Fibroblast of villous mesenchyme (primary cell): ENCODE measurements around the gene KASH5. TPM values are rescaled to one million over a fixed set of nuclear protein-coding genes. Genes with fewer than 3 reads are reported as not detected.

ENCODE experiments used
- DNase-seq: peaks from one replicate; pipeline ENCODE4 v3.0.0-alpha.2; 2010; ENCODE audit warnings: low read depth
- H3K4me3 ChIP-seq: 2 replicates; pipeline ENCODE4 v1.5.1; 2011; ENCODE audit warnings: low read depth, mild to moderate bottlenecking, low read length
- total RNA-seq: library from RNA; depleted of rRNA; stranded (reverse); fragments of >200 nt; gene quantifications from 2 replicates; pipeline ENCODE4 v1.2.3, GENCODE V29; 2012
- TF ChIP-seq, protein P1 (sequence below): IDR thresholded peaks from 2 replicates; pipeline ENCODE4 v1.5.1; 2012; ENCODE audit warnings: low read depth, mild to moderate bottlenecking, low read length; ENCODE audit not compliant: insufficient read depth

Gene KASH5
- total RNA-seq, 1 donor, result not detected

DNA sequence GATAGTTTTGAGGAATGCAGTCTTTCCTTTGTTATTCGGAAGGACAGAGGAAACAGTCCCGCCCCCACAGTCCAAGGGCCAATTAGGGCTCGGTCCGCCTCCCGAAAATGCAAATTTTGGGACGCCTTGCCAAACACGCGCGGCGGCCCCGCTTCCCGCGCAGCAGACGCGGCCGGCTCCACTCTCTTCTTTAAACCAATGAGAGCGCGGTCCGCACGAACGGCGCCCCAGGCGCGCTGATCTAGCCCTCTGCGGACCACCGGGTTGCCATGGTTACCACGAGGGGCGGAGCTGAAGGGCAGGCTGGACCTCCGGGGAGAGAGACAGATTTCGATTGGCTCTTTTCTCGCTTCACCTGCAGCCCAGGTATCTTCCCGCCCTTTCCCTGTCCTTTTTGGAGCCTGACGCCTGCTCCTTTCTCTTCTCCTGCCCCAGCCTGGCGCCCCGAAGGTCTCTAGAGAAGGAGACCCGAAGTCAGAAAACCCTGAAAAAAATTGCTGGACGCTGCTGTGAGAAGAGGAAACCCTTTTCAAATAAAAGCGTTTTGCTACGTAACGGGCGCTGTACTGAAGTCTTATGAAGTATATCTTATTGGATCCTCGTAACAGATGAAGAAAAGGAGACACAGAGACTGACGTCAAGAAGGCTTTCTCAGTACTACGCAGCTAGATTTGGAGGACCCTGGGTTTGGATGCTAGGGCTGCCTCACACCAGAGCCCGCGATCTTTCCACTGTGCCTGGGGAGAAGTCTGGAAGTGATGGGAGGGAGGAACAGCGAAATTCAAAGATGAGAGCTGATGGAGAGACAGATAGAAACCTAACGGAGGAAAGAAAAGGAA lies 33.2 kb downstream of the KASH5 start:
- peak; percentile 53 for DNase-seq
- peak overlapping the region; percentile 12 for H3K4me3 ChIP-seq
- TF ChIP-seq, protein P1, sequence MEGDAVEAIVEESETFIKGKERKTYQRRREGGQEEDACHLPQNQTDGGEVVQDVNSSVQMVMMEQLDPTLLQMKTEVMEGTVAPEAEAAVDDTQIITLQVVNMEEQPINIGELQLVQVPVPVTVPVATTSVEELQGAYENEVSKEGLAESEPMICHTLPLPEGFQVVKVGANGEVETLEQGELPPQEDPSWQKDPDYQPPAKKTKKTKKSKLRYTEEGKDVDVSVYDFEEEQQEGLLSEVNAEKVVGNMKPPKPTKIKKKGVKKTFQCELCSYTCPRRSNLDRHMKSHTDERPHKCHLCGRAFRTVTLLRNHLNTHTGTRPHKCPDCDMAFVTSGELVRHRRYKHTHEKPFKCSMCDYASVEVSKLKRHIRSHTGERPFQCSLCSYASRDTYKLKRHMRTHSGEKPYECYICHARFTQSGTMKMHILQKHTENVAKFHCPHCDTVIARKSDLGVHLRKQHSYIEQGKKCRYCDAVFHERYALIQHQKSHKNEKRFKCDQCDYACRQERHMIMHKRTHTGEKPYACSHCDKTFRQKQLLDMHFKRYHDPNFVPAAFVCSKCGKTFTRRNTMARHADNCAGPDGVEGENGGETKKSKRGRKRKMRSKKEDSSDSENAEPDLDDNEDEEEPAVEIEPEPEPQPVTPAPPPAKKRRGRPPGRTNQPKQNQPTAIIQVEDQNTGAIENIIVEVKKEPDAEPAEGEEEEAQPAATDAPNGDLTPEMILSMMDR, result no peak

DNA sequence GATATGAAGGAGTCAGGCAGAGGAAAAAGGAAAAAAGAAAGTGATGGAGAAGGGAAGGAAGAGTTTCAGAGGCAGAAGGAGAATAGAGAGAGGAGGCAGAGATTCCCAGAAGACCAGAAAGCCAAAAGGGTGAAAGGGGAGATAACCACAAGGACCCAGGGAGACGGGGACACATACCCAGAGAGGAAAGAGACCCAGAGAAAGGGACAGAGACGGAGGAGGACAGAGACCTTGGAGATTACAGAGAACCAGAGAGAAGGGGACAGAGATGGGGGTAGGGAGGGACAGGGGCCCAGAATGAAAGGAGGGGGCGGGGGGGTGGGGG lies 33.8 kb downstream of the KASH5 start:
- TF ChIP-seq, protein P1, result no peak
- DNase-seq, result no peak
- H3K4me3 ChIP-seq, result no peak overlapping the region

DNA sequence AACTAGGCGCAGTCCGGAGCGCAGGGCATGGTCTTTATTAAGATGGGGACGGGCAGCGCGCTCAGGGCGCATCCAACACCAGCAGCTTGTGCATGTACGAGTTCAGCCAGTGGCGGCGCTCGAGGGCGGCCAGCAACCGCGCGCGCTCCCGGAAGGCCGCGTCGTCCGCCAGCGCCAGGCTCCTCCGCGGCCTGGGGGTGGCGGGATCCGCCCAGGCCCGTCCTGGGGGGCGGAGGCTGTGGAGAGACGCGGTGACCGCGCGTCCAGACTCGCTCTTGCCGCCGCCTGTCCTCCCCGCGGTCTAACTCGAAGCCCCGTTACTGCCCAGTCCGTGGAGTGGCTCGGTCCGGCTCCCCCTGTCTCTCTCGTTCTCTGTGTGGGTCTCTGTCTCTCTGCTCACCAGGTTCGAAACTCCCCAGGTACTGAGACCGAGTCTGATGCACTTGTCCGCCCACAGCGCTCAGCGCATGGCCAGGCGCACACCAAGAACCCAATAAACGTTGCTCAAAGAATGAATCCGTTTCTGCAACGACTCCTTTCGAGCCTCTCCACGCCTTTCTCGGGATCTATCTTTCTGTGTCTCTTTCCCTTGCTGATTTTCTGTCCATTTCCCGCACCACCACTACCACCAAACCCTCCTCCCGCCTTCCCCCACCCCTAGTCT lies 34.5 kb downstream of the KASH5 start:
- no peak overlapping the region for H3K4me3 ChIP-seq
- DNase-seq, result peak; percentile 31
- TF ChIP-seq, protein P1, result peak; percentile 37

DNA sequence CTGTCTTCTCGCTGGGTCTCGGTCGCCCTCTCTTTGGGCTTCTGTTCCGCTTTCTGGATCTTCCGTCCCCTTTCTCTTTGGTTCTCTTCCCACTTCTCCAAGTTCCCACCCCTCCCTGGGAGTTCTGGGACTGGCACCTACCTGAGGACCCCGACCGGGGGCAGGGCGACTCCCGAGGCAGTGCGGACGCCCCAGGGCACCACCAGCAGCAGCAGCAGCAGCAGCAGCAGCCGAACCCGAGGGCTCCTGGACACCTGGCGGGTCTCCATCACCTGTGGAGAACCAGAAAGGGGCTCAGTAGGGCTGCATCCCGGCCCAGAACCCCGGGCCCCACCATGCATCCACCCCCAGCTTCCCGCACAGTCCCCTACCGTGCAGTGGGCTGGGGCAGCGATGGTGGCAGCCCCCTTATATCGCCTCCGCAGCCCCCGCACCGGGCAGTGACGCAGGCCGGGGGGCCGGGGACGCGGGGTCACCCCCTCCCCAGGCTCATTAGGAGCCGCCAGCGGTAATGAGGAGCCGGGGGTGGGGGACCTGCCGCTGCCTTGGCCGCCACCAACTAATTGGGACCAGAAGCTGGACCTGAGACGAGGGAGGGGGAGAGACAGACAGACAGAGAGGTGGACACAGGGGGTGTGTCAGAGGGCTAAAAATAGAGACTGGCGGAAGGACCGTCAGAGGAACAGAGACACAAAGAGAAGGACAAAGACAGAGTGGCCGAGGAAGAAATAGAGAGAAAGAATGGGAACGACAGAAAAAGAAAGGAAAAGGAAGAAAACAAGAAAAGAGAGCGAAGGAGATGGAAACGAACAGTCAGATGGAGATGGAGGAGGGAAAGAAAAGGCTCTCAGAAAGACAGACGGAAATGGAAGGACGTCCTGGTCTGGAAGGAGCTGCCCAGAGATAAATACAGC lies 35.3 kb downstream of the KASH5 start, which contains the start of gene PTH2:
Gene PTH2 (minus strand): TSS at position 371 of the 914 bp plus-strand sequence. CDS start 102 bp downstream, at position 269.
- no peak within 1 kb of the TSS for H3K4me3 ChIP-seq
- TF ChIP-seq, protein P1, result no peak
- no peak for DNase-seq

DNA sequence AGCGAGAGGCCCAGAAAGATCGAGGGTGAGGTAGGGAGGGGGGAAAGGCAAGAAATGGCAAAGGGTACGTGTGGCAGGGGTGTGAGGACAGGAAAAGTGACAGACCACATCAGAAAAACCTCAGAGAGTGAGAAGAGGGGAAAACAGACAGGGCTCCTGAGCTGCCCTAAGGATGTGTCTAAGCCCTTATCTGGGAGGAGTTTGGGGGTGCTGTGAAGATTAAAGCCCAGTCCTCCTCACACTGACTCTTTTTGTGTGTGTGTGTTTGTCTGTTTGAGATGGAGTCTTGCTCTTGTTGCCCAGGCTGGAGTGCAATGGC lies 35.9 kb downstream of the KASH5 start:
- TF ChIP-seq, protein P1, result no peak
- no peak for DNase-seq
- H3K4me3 ChIP-seq, result no peak overlapping the region

DNA sequence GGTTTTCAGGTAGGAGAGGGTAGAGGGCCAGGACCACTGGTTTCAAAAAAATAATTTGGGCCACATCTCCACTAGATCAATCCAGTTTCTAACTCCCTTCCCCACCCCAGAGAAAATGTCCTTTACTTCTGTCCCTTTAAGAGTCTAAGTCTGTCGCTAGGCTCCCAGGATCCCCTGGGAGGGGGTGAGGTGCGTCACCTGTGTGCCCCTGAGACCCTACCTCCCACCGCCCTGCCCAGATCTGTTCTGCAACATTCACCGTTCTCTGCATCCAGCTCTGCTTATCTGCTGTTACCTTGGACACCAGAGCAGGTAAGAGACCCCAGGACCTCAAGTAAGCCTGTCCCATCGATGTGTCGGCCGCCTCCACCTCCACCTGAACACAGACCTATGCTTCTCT lies 37.1 kb downstream of the KASH5 start, which contains the start of gene GFY:
Gene GFY (plus strand): TSS at position 211 of the 400 bp plus-strand sequence. CDS start 1,043 bp downstream, outside the sequence.
- TF ChIP-seq, protein P1, result no peak
- no peak for DNase-seq
- H3K4me3 ChIP-seq, result no peak within 1 kb of the TSS
